Measurements from ENCODE around the gene ADCY2.

DNA sequence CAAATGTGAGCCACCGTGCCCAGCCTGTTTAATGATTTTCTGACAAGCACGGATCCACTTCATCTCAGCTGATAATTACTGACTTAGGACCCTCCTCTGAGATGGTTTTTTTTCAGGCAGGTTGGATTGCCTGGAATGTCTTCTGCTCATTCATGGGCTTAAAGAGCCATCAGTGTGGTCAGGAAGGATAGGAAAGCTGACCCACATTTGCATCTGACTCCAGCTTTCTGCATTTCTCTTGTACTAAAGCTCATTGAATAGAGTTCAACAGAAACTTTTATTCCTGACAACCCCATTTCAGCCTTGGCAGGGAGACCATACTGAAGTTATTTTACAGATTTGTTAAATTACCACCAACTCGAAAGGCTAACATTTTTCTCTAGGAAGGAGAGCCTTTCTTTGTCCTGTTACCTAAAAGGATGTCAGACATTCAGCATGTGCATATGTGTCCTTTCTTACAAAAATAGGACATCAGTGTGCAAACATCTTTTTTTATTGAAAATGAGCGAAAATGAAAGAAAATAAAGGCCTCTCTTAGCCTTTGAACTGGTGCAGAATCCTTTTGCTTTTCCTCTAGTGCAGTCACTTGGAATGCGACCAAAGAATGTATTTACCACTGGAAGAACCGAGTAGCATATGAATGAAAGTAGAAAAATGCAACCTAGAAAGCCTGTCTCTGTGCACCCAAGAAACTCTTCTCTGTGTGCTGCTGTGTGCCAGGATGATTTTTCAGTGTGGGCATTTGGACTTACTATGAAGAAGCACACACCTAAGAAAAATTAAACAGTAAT is 26.6 kb downstream of the ADCY2 start:
- TF ChIP-seq, protein P1, sequence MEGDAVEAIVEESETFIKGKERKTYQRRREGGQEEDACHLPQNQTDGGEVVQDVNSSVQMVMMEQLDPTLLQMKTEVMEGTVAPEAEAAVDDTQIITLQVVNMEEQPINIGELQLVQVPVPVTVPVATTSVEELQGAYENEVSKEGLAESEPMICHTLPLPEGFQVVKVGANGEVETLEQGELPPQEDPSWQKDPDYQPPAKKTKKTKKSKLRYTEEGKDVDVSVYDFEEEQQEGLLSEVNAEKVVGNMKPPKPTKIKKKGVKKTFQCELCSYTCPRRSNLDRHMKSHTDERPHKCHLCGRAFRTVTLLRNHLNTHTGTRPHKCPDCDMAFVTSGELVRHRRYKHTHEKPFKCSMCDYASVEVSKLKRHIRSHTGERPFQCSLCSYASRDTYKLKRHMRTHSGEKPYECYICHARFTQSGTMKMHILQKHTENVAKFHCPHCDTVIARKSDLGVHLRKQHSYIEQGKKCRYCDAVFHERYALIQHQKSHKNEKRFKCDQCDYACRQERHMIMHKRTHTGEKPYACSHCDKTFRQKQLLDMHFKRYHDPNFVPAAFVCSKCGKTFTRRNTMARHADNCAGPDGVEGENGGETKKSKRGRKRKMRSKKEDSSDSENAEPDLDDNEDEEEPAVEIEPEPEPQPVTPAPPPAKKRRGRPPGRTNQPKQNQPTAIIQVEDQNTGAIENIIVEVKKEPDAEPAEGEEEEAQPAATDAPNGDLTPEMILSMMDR (IDR thresholded peaks at IDR 0.05; ENCODE audit: insufficient read depth, low read length): no peak
- TF ChIP-seq POLR2AphosphoS5 (IDR thresholded peaks at IDR 0.05; ENCODE audit: low read depth) (no peak), GABPA (IDR thresholded peaks at IDR 0.05; ENCODE audit: low read depth) (no peak), SPI1 (IDR thresholded peaks at IDR 0.05; ENCODE audit: borderline replicate concordance, low read depth) (no peak)

All from HL-60 (cell line).